Left lung (tissue), 10 donors: Measurements from ENCODE around the gene MSRB2. TPM values are rescaled to one million over a fixed set of nuclear protein-coding genes. Genes with fewer than 3 reads are reported as not detected.

Source experiments
- ATAC-seq: fragments of 200-7000 bp; cut with Tn5 transposase; one replicate; pipeline ENCODE4 v1.9.1; 2020; ENCODE audit warnings: moderate library complexity
- DNase-seq, 4 donors: peaks; one replicate each; pipeline ENCODE4 v3.0.0-alpha.2; 2013 to 2020
- H3K27ac ChIP-seq, 2 donors: fragments of 200-600 bp; sonication (generic) in 1 of 2; one replicate each; pipeline versions ENCODE4 v1.5.0 to v1.8.0; 2020 to 2021
- H3K27me3 ChIP-seq, 2 donors: fragments of 200-600 bp; sonication (generic) in 1 of 2; one replicate each; pipeline versions ENCODE4 v1.5.0 to v1.8.0; 2020 to 2021
- H3K36me3 ChIP-seq, 2 donors: fragments of 200-600 bp; sonication (generic) in 1 of 2; one replicate each; pipeline versions ENCODE4 v1.5.0 to v1.8.0; 2020 to 2021
- H3K4me1 ChIP-seq, 2 donors: fragments of 200-600 bp; one replicate each; pipeline ENCODE4 v1.8.0; 2021
- H3K4me3 ChIP-seq, 2 donors: fragments of 200-600 bp; sonication (generic) in 1 of 2; one replicate each; pipeline versions ENCODE4 v1.5.0 to v1.8.0; 2020 to 2021; ENCODE audit warnings: mild to moderate bottlenecking in 1 of 2
- H3K9me3 ChIP-seq, 2 donors: fragments of 200-600 bp; sonication (generic) in 1 of 2; one replicate each; pipeline versions ENCODE4 v1.5.0 to v1.8.0; 2020 to 2021
- CTCF ChIP-seq, 2 donors: fragments of 200-600 bp; sonication (generic) in 1 of 2; IDR thresholded peaks; one replicate each; pipeline versions ENCODE4 v1.5.0 to v1.8.0; 2021; ENCODE audit warnings: antibody characterized with exemption in 2 of 2
- intact Hi-C, 2 donors: fragments of 100-400 bp; cut with DNase I; formaldehyde crosslinking; loops; one replicate each; pipeline versions ENCODE4 v1.11.2 to v1.14.2; 2022
- polyA plus RNA-seq, 6 donors: library from polyadenylated mRNA; unstranded; fragments of 120-200 nt; gene quantifications; one replicate each; pipeline ENCODE4 v1.2.1, GENCODE V29; 2013; ENCODE audit not compliant: insufficient read length in 6 of 6
- total RNA-seq, 2 donors: library from RNA; stranded (reverse); fragmentation: NEBNext Ultra II Directional; extraction: Animal tissue kit (Norgen Biotek cat#: 25700); gene quantifications; one replicate each; pipeline ENCODE4 v1.2.1, GENCODE V29; 2021
- donor health status: DM: no; HTN: yes; CAD: no.
- donor health status: DM: no; HTN: no; CAD: no.

MSRB2 gene
- total and polyA plus RNA-seq, 8 donors = 28.0 to 41.0 (median 38.0) TPM

GRCh38 chr10:23156447-23157150 is 61.2 kb downstream of the MSRB2 start:
- Histone ChIP-seq H3K4me3 (no peak overlapping the region), H3K9me3 (no peaks in the 10 kb centered on the region), H3K4me1 (peaks cover 0 to 5% of the 10 kb centered on the region in 2 donors), H3K27me3 (peaks cover 0 to 30% of the 10 kb centered on the region in 2 donors), H3K36me3 (no peaks in the 10 kb centered on the region), H3K27ac (no peak overlapping the region)
- intact Hi-C loops = no loop called here
- DNase-seq (no peak), ATAC-seq (no peak)
- no peak for TF ChIP-seq CTCF (IDR thresholded peaks at IDR 0.05)

GRCh38 chr10:23157239-23157681 is 61.9 kb downstream of the MSRB2 start:
- H3K4me3 ChIP-seq = no peak overlapping the region
- ATAC-seq (no peak), DNase-seq (no peak)
- H3K9me3 ChIP-seq = no peaks in the 10 kb centered on the region
- H3K27ac ChIP-seq = no peak overlapping the region
- no peak for TF ChIP-seq CTCF (IDR thresholded peaks at IDR 0.05)
- no peaks in the 10 kb centered on the region for H3K36me3 ChIP-seq
- intact Hi-C loops = no loop called here
- peaks cover 0 to 5% of the 10 kb centered on the region in 2 donors for H3K4me1 ChIP-seq
- peaks cover 0 to 35% of the 10 kb centered on the region in 2 donors for H3K27me3 ChIP-seq

DNA sequence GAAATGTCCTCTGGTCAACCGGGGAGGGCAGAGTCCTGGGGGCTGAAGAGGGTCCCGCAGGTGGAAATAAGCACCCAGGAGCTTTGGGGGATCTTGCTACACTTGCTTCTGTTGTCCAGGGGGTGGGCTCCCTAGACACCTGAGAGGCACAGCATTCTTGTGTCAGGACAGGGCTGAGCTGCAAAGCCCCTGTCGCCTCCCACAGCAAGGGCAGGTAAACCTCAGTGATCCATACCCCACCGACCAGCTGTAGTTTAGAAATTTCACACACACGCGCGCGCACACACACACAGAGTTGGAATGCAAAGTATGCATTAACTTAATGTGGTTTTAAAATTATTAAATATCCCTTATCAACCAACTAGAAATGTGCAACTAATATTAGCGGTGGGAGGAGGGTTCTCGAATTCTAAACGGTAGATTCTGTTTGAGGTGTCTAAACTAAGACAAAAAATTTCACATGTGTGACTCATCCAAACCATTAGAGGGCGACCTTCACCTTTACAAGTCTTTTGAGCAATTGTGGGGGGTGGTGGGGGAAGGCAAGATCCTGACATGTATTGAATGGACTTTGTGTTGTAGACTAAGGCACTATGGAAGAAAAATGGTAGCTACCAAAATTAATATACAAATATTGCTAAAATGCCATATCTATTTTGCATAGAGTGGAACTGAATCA is 62.5 kb downstream of the MSRB2 start:
- Histone ChIP-seq H3K4me1 (peaks cover 0 to 5% of the 10 kb centered on the region in 2 donors), H3K27me3 (peaks cover 0 to 35% of the 10 kb centered on the region in 2 donors), H3K27ac (no peak overlapping the region), H3K9me3 (no peaks in the 10 kb centered on the region), H3K4me3 (no peak overlapping the region), H3K36me3 (no peaks in the 10 kb centered on the region)
- intact Hi-C loops = no loop called here
- ATAC-seq (peak; percentile 87), DNase-seq (peak in 1 of 4 donors; percentile 22)
- no peak for TF ChIP-seq CTCF (IDR thresholded peaks at IDR 0.05)

GRCh38 chr10:23158370-23158769 is 63.0 kb downstream of the MSRB2 start:
- H3K27me3 ChIP-seq = peaks cover 0 to 35% of the 10 kb centered on the region in 2 donors
- peaks cover 0 to 5% of the 10 kb centered on the region in 2 donors for H3K4me1 ChIP-seq
- ATAC-seq (peak; percentile 97), DNase-seq (peak in 2 of 4 donors; percentile 52 to 66)
- H3K36me3 ChIP-seq = no peaks in the 10 kb centered on the region
- H3K9me3 ChIP-seq = no peaks in the 10 kb centered on the region
- TF ChIP-seq CTCF (IDR thresholded peaks at IDR 0.05) = peak; percentile 61 to 73
- no peak overlapping the region for H3K27ac ChIP-seq
- no peak overlapping the region for H3K4me3 ChIP-seq
- intact Hi-C loops = no loop called here

DNA sequence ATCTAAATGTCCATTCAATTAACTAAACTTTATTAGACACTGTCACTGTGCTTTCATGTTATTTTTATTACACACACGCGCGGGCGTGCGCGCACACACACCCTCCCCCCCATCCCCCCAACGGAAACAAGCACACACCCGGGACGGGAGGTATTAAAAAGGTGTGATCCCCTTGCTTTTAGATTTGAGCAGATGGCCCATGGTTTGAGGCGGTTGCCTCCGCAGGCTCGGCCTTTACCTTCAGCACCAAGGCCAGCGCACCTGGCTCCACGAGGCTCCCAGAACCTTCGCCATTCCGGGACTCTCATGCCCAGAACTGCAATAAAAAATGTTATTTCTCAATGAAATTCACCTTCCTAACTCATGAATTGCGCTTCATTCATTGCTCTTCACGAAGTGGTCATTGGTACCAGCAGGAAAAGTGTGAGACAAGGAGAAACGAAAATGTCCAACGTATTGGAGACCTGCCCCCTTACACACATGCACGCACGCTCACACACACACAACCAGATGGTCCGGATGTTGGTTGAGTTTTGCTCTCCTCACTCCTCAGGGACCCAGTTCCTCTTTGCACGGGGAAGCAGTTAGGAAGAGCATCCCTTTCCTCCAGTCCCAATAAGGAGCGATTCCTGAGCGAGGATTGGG is 76.0 kb downstream of the MSRB2 start:
- no peak for TF ChIP-seq CTCF (IDR thresholded peaks at IDR 0.05)
- Histone ChIP-seq H3K9me3 (no peaks in the 10 kb centered on the region), H3K4me1 (no peaks in the 10 kb centered on the region), H3K27me3 (peaks cover 49 to 85% of the 10 kb centered on the region in 2 donors), H3K36me3 (no peaks in the 10 kb centered on the region), H3K27ac (no peak overlapping the region), H3K4me3 (no peak overlapping the region)
- intact Hi-C loops = no loop called here
- DNase-seq (peak in 2 of 4 donors; percentile 36 to 61), ATAC-seq (peak; percentile 69)
